Breast epithelium (tissue), 3 donors: ENCODE measurements around the gene DAB1.

Experiments
- CTCF ChIP-seq, 3 donors: fragments of 450-650 bp; IDR thresholded peaks; one replicate each; pipeline ENCODE4 v1.5.1; 2016 to 2017; ENCODE audit warnings: antibody characterized with exemption in 3 of 3, mild to moderate bottlenecking in 3 of 3, moderate library complexity in 3 of 3
- POLR2A ChIP-seq: fragments of 450-650 bp; IDR thresholded peaks from one replicate; pipeline ENCODE4 v1.6.1; 2016; ENCODE audit warnings: antibody characterized with exemption, mild to moderate bottlenecking, moderate library complexity
- POLR2AphosphoS5 ChIP-seq, 3 donors: sonication (generic); formaldehyde crosslinking; IDR thresholded peaks; one replicate each; pipeline ENCODE4 v1.6.1; 2017; ENCODE audit warnings: antibody characterized with exemption in 3 of 3

GRCh38 chr1:57311006-57311405, 112.9 kb downstream of the DAB1 start:
- TF ChIP-seq CTCF (IDR thresholded peaks at IDR 0.05) = no peak
- TF ChIP-seq POLR2A = no peak
- TF ChIP-seq POLR2AphosphoS5 (IDR thresholded peaks at IDR 0.05) = no peak
